Measurements from ENCODE around the gene COL4A3.
A peak's percentile ranks its signal among the peaks of the same experiment; 100 is the strongest.
"Not testable (repeated sequence)": the region's sequence is repeated elsewhere in the genome, so short reads cannot be mapped to it uniquely, and the experiment has no call there.

The COL4A3 gene

DNA sequence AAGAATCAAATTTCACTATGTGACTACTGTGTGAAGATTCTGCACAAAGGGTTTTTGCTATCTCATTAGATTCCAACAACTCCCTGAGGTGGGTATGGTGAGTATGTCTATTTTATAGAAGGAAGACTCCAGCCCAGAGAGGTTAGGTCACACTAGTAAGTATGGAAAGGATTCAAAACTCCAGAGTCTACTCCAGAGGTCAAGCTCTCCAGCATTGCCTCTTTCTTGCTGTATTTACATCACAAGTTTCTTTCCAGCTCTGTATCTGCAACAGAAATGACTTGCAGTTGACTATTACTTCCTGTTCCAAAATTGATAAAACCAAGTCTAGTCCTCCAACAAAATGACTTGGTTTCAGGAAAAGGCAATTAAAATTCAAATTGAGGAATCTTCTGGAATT lies 2.5 kb upstream of the COL4A3 start:
- peaks cover 70% of the 10 kb centered on the region for H3K27me3 ChIP-seq (ENCODE audit: insufficient read depth, low read length)
- no peaks in the 10 kb centered on the region; the same call in 1 of the 2 replicates for H3K9me3 ChIP-seq (ENCODE audit: insufficient read depth, low read depth, low read length)
- H3K4me1 ChIP-seq (ENCODE audit: insufficient read depth, low read length) = peaks cover 3% of the 10 kb centered on the region; the same call in 1 of the 2 replicates
- no peak overlapping the region for H3K9ac ChIP-seq (ENCODE audit: low read depth, low read length)
- H3K4me3 ChIP-seq (ENCODE audit: low read length) = no peak overlapping the region
- H3K36me3 ChIP-seq (ENCODE audit: insufficient read depth, low read depth, low read length) = no peaks in the 10 kb centered on the region
- H3K27ac ChIP-seq (ENCODE audit: low read length) = no peak overlapping the region

DNA sequence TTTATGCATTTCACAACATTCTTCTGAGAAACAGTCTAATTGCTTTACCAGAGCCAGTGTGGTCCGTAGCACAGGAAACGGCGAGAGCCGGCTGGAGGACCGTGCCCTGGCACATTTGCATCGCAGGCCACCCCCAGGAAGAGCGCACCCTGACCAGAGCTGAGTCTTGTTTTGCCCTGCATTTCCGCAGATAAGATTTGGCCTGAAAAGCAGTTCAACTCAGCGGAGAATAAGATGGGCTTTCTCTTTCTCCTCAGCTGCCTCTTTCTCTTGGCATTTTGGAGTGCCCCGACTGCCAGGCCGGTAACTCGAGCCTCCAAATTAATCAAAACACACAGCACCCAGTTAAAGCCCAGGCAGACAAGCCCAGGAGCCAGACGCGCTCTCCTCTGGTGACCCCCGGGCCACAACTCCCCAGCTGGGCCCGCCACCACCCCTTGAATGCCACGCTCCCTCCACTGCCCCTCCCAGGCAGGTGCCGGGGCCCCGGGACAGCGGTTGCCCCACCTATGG lies 883 bp upstream of the COL4A3 start:
- no peak overlapping the region for H3K27ac ChIP-seq (ENCODE audit: low read length)
- peak overlapping the region; percentile 68 for H3K4me3 ChIP-seq (ENCODE audit: low read length)
- H3K4me1 ChIP-seq (ENCODE audit: insufficient read depth, low read length) = peaks cover 3% of the 10 kb centered on the region; the same call in 1 of the 2 replicates
- H3K27me3 ChIP-seq (ENCODE audit: insufficient read depth, low read length) = peaks cover 73% of the 10 kb centered on the region
- no peaks in the 10 kb centered on the region; the same call in 1 of the 2 replicates for H3K9me3 ChIP-seq (ENCODE audit: insufficient read depth, low read depth, low read length)
- H3K9ac ChIP-seq (ENCODE audit: low read depth, low read length) = no peak overlapping the region; the same call in 1 of the 2 replicates
- no peaks in the 10 kb centered on the region for H3K36me3 ChIP-seq (ENCODE audit: insufficient read depth, low read depth, low read length)

DNA sequence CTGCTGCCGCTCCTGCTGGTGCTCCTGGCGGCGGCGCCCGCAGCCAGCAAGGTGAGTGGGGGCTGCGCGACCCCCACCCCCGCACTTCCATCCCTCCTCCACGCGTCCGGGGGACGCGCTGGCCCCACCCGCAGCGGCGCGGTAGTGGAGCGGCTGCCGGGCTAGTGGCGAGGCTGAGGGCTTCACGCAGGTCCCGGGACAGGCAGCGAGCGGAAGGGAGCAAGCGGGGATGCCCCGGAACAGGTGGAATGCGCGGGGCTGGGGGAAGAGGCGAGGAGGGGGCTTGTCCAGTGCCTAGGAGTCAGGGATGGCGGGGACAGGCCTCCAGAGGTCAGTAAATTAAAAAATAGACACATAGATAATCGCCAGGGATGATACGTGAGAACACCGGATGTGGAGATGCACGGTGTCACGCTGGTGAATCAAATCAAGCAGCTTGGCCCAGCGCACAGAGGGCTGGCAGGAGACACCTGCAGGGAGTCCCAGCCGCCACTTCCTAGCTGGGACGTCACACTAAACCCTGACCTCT lies 403 bp downstream of the COL4A3 start:
- Histone ChIP-seq H3K27ac (ENCODE audit: low read length) (no peak overlapping the region), H3K4me3 (ENCODE audit: low read length) (peak overlapping the region; percentile 68)

DNA sequence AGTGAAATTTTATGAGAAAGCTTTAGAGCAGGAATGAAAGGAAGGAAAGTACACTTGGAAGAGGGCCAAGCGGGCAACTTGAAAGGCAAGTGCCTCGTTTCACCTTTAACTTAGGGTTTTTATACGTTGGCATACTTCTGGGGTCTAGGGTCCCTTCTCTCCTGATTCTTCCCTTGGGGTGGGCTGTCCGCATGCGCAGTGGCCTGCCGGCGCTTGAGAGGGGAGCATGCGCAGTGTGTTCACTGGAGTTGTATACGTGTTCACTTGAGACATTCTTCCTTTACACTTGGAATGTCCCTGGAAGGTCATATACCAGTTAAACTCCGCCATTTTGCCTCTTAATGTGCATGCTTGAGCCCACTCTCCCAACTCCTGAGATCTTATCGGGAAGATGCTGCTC lies 7.4 kb downstream of the COL4A3 start:
- H3K36me3 ChIP-seq (ENCODE audit: insufficient read depth, low read depth, low read length); H3K4me3 ChIP-seq (ENCODE audit: low read length); H3K9me3 ChIP-seq (ENCODE audit: insufficient read depth, low read depth, low read length); H3K4me1 ChIP-seq (ENCODE audit: insufficient read depth, low read length); H3K9ac ChIP-seq (ENCODE audit: low read depth, low read length); H3K27ac ChIP-seq (ENCODE audit: low read length); H3K27me3 ChIP-seq (ENCODE audit: insufficient read depth, low read length): not testable (repeated sequence)

More for the DNA sequence above, 403 bp downstream of the COL4A3 start:
- H3K27me3 ChIP-seq (ENCODE audit: insufficient read depth, low read length) = peaks cover 73% of the 10 kb centered on the region
- no peaks in the 10 kb centered on the region; the same call in 1 of the 2 replicates for H3K9me3 ChIP-seq (ENCODE audit: insufficient read depth, low read depth, low read length)
- H3K9ac ChIP-seq (ENCODE audit: low read depth, low read length) = no peak overlapping the region
- no peaks in the 10 kb centered on the region for H3K36me3 ChIP-seq (ENCODE audit: insufficient read depth, low read depth, low read length)
- H3K4me1 ChIP-seq (ENCODE audit: insufficient read depth, low read length) = peaks cover 3% of the 10 kb centered on the region; the same call in 1 of the 2 replicates

DNA sequence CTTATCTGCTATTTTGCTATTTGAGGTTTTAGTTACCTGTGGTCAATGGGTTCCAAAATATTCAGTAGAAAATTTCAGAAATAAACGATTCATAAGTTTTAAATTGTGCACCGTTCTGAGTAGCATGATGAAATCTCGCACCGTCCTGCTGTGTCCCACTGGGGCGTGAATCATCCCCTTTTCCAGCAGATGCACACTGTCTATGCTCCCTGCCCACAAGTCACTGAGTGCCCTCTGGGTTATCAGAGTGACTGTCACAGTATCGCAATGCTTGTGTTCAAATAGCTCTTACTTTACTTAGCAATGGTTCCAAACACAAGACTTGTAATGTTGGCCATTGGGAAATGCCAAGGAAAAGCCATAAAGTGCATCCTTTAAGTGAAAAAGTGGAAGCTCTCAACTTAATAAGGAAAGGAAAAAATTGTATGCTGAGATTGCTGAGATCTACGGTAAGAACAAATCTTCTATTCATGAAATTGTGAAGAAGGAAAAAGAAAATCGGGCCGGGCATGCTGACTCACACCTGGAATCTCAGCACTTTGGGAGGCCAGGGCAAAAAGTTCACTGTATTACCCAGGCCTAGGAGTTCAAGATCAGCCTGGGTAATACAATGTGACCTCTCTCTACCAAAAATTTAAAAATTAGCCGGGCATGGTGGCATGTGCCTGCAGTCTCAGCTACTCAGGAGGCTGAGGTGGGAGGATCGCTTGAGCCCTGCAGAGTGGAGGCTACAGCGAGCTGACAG lies 13.3 kb downstream of the COL4A3 start:
- Histone ChIP-seq H3K27ac (ENCODE audit: low read length) (no peak overlapping the region), H3K27me3 (ENCODE audit: insufficient read depth, low read length) (no peaks in the 10 kb centered on the region), H3K4me3 (ENCODE audit: low read length) (no peak overlapping the region), H3K9me3 (ENCODE audit: insufficient read depth, low read depth, low read length) (no peaks in the 10 kb centered on the region), H3K9ac (ENCODE audit: low read depth, low read length) (no peak overlapping the region), H3K4me1 (ENCODE audit: insufficient read depth, low read length) (no peaks in the 10 kb centered on the region), H3K36me3 (ENCODE audit: insufficient read depth, low read depth, low read length) (no peaks in the 10 kb centered on the region)

DNA sequence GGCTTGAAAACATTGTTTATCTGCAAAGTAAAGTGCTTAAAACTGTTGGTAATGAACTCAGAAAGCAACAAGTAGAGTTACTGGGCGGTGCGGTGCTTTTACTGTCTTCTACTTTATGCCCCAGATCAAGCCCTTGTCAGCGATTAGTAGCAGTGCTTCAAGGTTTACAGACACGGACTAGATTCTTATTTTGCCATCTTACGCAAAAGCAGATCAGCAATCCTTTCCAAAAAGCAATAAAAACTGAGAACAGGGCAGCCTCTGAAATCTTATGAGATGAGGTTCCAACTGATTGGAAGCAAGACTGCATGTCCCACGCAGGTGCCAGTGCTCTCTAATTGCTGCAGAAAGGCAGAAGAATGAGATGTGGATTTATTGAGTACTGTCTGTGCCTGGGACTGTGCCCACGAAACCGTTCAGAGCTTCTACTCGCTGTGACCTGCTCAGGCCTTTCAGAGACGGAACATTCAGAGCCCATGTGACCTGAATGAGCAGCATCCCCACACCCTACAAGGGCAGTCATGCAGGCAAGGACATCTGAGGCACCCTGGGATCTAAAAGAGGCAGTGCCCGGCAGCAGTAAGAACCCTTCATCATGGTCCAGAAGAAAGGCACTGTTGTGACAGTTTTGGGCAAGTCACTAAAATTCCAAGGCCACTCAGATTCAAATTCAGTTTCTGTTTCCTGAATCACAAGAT lies 15.7 kb downstream of the COL4A3 start:
- H3K9ac ChIP-seq (ENCODE audit: low read depth, low read length) = no peak overlapping the region
- H3K27ac ChIP-seq (ENCODE audit: low read length) = no peak overlapping the region
- no peak overlapping the region for H3K4me3 ChIP-seq (ENCODE audit: low read length)

DNA sequence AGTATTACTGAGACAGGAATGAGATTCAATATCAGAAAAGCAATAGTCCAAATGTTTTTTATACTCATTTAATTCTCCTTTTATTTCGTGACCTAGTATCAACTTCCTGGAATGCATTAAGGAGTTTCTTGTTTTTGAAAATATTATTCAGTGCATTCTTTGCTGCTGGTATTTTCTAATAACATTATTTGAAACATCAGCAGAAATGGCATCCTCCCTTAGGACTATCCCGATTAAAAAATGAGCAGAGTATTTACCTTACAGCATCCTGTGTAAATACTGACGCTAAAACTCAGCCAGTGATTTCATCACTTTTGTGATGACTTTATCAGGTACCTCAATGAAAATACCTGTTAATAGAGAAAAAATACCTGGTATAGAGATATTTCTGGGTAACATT lies 16.3 kb downstream of the COL4A3 start:
- H3K9me3 ChIP-seq (ENCODE audit: insufficient read depth, low read depth, low read length) = no peaks in the 10 kb centered on the region
- H3K27ac ChIP-seq (ENCODE audit: low read length) = no peak overlapping the region
- no peaks in the 10 kb centered on the region for H3K27me3 ChIP-seq (ENCODE audit: insufficient read depth, low read length)
- H3K4me1 ChIP-seq (ENCODE audit: insufficient read depth, low read length) = peaks cover 7% of the 10 kb centered on the region; the same call in 1 of the 2 replicates
- no peak overlapping the region for H3K4me3 ChIP-seq (ENCODE audit: low read length)
- H3K36me3 ChIP-seq (ENCODE audit: insufficient read depth, low read depth, low read length) = no peaks in the 10 kb centered on the region
- H3K9ac ChIP-seq (ENCODE audit: low read depth, low read length) = no peak overlapping the region

More for the DNA sequence above, 15.7 kb downstream of the COL4A3 start:
- Histone ChIP-seq H3K9me3 (ENCODE audit: insufficient read depth, low read depth, low read length) (no peaks in the 10 kb centered on the region), H3K27me3 (ENCODE audit: insufficient read depth, low read length) (no peaks in the 10 kb centered on the region), H3K36me3 (ENCODE audit: insufficient read depth, low read depth, low read length) (no peaks in the 10 kb centered on the region), H3K4me1 (ENCODE audit: insufficient read depth, low read length) (peaks cover 1% of the 10 kb centered on the region; the same call in 1 of the 2 replicates)

DNA sequence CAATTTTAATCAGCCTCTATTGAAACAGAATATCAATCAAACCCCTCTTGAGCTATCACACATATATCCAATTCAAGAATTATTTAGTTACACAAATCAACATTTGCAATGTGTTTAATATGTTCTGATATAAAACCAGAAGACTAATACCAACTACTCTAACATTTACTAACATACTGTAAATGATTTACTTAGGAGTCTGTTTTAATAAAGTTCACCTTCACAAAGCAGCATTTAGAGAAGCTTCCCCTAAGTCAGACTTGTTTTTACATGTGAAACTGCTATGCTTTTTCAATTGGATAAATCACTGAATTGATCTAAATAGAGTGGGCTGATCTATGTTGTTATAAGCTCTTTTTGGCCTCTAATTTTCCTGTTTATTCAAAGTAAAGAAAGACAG lies 18.3 kb downstream of the COL4A3 start:
- H3K9me3 ChIP-seq (ENCODE audit: insufficient read depth, low read depth, low read length) = no peaks in the 10 kb centered on the region
- H3K9ac ChIP-seq (ENCODE audit: low read depth, low read length) = no peak overlapping the region
- peaks cover 9% of the 10 kb centered on the region; the same call in 1 of the 2 replicates for H3K4me1 ChIP-seq (ENCODE audit: insufficient read depth, low read length)
- H3K27ac ChIP-seq (ENCODE audit: low read length) = no peak overlapping the region
- H3K4me3 ChIP-seq (ENCODE audit: low read length) = no peak overlapping the region
- no peaks in the 10 kb centered on the region for H3K27me3 ChIP-seq (ENCODE audit: insufficient read depth, low read length)
- H3K36me3 ChIP-seq (ENCODE audit: insufficient read depth, low read depth, low read length) = no peaks in the 10 kb centered on the region

DNA sequence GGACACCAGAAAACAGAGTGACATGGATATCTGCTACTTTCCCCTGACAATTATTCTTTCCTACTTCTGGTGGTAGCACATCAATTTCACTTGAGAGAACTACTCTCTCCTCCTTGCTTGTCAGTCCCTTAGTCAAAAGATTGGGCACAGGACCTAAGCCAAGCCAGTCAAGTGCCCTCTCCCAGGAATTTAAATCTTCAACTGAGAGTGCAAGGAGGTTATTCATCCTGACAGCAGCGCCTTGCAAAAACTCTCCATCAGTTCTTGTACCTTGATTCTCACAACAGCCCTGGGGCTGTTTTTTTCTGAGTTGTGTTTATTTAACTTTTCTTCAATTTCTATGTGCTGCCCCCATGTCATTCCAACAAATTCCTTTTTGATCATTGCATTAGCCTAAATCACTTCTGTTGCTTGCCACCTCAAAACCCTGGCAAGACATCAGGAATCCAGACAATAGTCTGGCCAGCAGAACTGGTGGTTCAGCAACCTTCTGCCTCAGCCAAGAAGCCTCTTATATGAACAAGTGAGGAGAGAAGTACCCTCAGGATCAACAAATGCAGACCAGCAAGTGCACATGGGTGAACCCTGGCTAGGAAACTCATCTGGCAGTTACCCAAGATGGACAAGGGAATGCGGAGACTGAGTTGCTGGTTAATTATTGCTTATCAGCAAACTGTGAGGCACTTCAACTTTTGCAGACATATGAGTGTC lies 19.4 kb downstream of the COL4A3 start:
- no peak overlapping the region for H3K9ac ChIP-seq (ENCODE audit: low read depth, low read length)
- H3K27ac ChIP-seq (ENCODE audit: low read length) = no peak overlapping the region
- no peaks in the 10 kb centered on the region for H3K27me3 ChIP-seq (ENCODE audit: insufficient read depth, low read length)
- no peak overlapping the region for H3K4me3 ChIP-seq (ENCODE audit: low read length)
- H3K9me3 ChIP-seq (ENCODE audit: insufficient read depth, low read depth, low read length) = no peaks in the 10 kb centered on the region
- H3K36me3 ChIP-seq (ENCODE audit: insufficient read depth, low read depth, low read length) = no peaks in the 10 kb centered on the region
- peaks cover 11% of the 10 kb centered on the region; the same call in 1 of the 2 replicates for H3K4me1 ChIP-seq (ENCODE audit: insufficient read depth, low read length)

DNA sequence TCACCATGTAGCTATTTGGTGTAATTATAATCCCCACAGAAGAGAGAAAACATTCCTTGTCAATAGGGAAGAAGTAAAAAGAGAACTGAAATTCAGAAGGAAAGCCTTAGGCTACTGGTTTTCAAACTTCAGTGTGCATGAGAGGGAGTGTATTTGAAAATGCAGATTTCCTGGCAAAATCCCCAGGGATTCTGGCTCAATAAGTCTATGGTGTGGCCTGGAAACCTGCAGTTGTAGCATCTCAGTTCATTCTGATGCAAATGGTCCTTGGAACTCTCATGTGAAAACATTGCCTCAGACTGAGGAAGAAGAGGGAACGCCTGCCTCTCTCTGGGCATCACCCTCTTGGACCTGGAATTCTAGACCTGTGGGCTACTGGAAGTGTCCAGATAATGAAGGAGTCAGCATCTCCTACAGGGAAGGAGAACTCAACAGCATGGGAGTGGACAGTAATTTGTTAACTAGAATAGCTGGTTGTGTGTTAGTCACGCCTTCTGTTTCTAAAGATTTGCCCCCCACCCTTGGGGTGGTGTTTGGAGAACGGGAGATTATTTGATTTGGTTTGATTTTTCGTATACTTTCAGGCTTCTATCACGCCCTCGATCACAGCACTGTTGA lies 21.3 kb downstream of the COL4A3 start:
- Histone ChIP-seq H3K36me3 (ENCODE audit: insufficient read depth, low read depth, low read length) (no peaks in the 10 kb centered on the region), H3K27me3 (ENCODE audit: insufficient read depth, low read length) (no peaks in the 10 kb centered on the region), H3K9me3 (ENCODE audit: insufficient read depth, low read depth, low read length) (no peaks in the 10 kb centered on the region), H3K4me1 (ENCODE audit: insufficient read depth, low read length) (peaks cover 15% of the 10 kb centered on the region), H3K4me3 (ENCODE audit: low read length) (no peak overlapping the region), H3K27ac (ENCODE audit: low read length) (no peak overlapping the region), H3K9ac (ENCODE audit: low read depth, low read length) (no peak overlapping the region)

DNA sequence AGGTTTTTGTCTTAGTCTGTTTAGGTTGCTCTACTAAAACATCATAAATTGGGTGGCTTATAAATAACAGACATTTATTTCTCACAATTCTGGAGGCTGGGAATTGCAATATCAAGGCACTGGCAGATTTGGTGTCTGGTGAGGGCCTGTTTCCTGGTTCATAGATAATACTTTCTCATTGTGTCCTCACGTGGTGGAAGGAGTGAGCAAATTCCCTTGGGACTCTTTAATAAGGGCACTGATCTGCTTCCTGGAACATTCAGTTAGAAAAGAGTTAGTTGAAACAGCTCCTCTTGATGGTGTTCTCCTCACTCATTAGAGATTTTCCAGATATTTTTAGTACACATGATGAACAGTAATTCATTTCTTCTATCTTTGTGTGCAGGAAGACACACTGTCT lies 22.3 kb downstream of the COL4A3 start:
- H3K27ac ChIP-seq (ENCODE audit: low read length) = no peak overlapping the region

More for the DNA sequence above, 22.3 kb downstream of the COL4A3 start:
- Histone ChIP-seq H3K36me3 (ENCODE audit: insufficient read depth, low read depth, low read length) (no peaks in the 10 kb centered on the region), H3K9me3 (ENCODE audit: insufficient read depth, low read depth, low read length) (no peaks in the 10 kb centered on the region), H3K9ac (ENCODE audit: low read depth, low read length) (no peak overlapping the region), H3K4me1 (ENCODE audit: insufficient read depth, low read length) (peaks cover 21% of the 10 kb centered on the region), H3K4me3 (ENCODE audit: low read length) (no peak overlapping the region), H3K27me3 (ENCODE audit: insufficient read depth, low read length) (no peaks in the 10 kb centered on the region)
